Measurements from ENCODE around the gene ALKBH5. TPM values are rescaled to one million over a fixed set of nuclear protein-coding genes. Genes with fewer than 3 reads are reported as not detected.

The ALKBH5 gene
- total and polyA plus RNA-seq, 10 of the 15 experiments (the other 5 are each of a cell fraction or from before 2014, with no cell fraction given): 13.7 to 99.9 (median 52.4) TPM

DNA sequence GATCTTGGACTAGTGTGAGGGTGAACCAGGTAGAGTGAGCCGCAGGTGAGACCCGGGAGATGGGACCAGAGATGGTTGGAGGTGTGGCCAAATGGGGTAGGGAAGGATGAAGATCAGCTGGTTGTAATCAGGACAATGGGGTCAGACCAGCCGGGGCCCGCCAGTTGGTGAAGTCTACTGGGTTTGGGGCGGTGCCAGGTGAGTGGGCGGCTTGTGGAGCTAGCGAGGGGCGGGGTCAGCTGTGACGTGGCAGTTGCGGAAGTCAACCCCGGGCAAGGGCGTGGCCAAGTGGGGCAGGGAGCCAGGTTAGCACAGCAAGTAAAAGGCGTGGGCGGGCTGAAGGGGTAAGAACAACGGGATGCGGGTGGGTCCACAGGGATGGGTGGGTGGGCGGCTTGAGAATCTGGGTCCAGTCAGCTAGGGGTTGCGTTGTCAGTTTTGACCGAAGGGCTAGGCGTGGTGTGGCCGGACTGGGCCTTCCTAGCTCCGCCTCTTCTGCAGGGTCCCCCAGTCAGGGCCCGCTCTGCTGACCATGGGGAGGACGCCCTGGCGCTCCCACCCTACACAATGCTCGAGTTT lies 25.5 kb upstream of the ALKBH5 start (continued):
- TF ChIP-seq, protein P1, sequence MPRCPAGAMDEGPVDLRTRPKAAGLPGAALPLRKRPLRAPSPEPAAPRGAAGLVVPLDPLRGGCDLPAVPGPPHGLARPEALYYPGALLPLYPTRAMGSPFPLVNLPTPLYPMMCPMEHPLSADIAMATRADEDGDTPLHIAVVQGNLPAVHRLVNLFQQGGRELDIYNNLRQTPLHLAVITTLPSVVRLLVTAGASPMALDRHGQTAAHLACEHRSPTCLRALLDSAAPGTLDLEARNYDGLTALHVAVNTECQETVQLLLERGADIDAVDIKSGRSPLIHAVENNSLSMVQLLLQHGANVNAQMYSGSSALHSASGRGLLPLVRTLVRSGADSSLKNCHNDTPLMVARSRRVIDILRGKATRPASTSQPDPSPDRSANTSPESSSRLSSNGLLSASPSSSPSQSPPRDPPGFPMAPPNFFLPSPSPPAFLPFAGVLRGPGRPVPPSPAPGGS (IDR thresholded peaks at IDR 0.05; ENCODE audit: borderline replicate concordance, insufficient read depth, low read depth, low read length, poor library complexity, severe bottlenecking): no peak
- peak in 1 of 2 experiments; percentile 92; a peak in 2 of 3 replicates for TF ChIP-seq EGR1 (IDR thresholded peaks at IDR 0.05; ENCODE audit: borderline replicate concordance in 1 of 2, low read depth in 2 of 2, low read length in 2 of 2)
- no peak for TF ChIP-seq CBX3 (IDR thresholded peaks at IDR 0.05; ENCODE audit: borderline replicate concordance, low read depth)
- TF ChIP-seq, protein P2, sequence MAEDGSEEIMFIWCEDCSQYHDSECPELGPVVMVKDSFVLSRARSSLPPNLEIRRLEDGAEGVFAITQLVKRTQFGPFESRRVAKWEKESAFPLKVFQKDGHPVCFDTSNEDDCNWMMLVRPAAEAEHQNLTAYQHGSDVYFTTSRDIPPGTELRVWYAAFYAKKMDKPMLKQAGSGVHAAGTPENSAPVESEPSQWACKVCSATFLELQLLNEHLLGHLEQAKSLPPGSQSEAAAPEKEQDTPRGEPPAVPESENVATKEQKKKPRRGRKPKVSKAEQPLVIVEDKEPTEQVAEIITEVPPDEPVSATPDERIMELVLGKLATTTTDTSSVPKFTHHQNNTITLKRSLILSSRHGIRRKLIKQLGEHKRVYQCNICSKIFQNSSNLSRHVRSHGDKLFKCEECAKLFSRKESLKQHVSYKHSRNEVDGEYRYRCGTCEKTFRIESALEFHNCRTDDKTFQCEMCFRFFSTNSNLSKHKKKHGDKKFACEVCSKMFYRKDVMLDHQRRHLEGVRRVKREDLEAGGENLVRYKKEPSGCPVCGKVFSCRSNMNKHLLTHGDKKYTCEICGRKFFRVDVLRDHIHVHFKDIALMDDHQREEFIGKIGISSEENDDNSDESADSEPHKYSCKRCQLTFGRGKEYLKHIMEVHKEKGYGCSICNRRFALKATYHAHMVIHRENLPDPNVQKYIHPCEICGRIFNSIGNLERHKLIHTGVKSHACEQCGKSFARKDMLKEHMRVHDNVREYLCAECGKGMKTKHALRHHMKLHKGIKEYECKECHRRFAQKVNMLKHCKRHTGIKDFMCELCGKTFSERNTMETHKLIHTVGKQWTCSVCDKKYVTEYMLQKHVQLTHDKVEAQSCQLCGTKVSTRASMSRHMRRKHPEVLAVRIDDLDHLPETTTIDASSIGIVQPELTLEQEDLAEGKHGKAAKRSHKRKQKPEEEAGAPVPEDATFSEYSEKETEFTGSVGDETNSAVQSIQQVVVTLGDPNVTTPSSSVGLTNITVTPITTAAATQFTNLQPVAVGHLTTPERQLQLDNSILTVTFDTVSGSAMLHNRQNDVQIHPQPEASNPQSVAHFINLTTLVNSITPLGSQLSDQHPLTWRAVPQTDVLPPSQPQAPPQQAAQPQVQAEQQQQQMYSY (CRISPR knock-in tag; IDR thresholded peaks at IDR 0.05): no peak
- TF ChIP-seq ATF7 (IDR thresholded peaks at IDR 0.05; ENCODE audit: low read depth): no peak
- no peak for TF ChIP-seq ZSCAN29 (IDR thresholded peaks at IDR 0.05)
- TF ChIP-seq SP1 (IDR thresholded peaks at IDR 0.05; ENCODE audit: low read depth, low read length): no peak
- no peak for TF ChIP-seq JUNB (IDR thresholded peaks at IDR 0.05)
- peak; percentile 52; the same call in 1 of the 2 replicates for TF ChIP-seq NBN (IDR thresholded peaks at IDR 0.05)
- TF ChIP-seq CHD1 (IDR thresholded peaks at IDR 0.05; ENCODE audit: low read depth, low read length): no peak
- no peak for TF ChIP-seq SREBF2 (IDR thresholded peaks at IDR 0.05; ENCODE audit: low read length)
- 0 out of 2 replicates have a peak, but pooled peaks have one; percentile 27 for TF ChIP-seq SPI1 (IDR thresholded peaks at IDR 0.05; ENCODE audit: borderline replicate concordance, insufficient read depth, low read depth, low read length)
- TF ChIP-seq GATAD2B (conservative IDR thresholded peaks at IDR 0.05; ENCODE audit: low read depth): peak; percentile 14; the same call in 1 of the 2 replicates
- 0 out of 2 replicates have a peak, but pooled peaks have one; percentile 23 for TF ChIP-seq NR2C1 (IDR thresholded peaks at IDR 0.05)
- TF ChIP-seq HDGF (IDR thresholded peaks at IDR 0.05): peak; percentile 94

Measured in GM12878 (cell line).